ENCODE measurements around the gene MAS1. TPM values are rescaled to one million over a fixed set of nuclear protein-coding genes. Genes with fewer than 3 reads are reported as not detected.

MAS1 gene
- polyA plus RNA-seq, 4 donors = 0.03 TPM; not detected in 1

DNA sequence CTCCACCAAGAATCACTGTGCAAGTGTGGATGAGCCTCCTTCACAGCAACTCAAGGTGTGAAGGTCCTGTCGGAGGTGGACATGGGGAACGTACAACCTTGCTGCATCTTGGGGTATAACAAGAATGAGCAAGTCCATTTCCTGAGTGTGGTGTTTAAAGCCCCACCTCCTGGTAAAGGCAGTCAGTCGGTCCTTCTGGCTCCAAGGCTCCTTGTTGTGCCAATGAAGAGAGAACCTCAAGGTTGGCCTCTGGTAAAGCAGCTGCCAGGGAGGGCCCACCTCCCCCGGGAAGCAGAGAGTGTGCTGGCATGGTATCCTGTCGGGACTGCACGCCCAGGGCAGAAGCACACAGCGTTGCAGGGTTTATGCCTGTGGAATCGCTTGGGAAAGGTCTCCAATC lies 12.4 kb upstream of the MAS1 start:
- no peak for DNase-seq (ENCODE audit: low read depth in 4 of 4, low spot score in 3 of 4)

DNA sequence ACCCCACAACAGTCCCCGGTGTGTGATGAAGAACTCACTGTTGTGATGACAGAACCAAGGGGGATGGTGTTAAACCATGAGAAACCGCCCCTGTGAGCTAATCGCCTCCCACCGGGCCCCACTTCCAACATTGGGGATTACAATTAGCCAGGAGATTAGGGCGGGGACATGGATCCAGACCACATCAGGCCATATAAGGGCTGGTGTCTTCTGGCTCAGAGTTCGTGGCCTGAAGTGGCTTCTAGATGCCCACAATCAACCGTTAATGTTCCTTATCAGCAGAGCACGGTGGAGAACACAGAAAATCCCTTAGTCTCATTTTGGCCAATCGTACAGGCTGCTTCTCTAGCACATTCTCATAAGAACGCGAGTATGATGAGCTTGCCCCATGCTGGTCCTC lies 10.9 kb upstream of the MAS1 start:
- no peak for DNase-seq (ENCODE audit: low read depth in 4 of 4, low spot score in 3 of 4)

DNA sequence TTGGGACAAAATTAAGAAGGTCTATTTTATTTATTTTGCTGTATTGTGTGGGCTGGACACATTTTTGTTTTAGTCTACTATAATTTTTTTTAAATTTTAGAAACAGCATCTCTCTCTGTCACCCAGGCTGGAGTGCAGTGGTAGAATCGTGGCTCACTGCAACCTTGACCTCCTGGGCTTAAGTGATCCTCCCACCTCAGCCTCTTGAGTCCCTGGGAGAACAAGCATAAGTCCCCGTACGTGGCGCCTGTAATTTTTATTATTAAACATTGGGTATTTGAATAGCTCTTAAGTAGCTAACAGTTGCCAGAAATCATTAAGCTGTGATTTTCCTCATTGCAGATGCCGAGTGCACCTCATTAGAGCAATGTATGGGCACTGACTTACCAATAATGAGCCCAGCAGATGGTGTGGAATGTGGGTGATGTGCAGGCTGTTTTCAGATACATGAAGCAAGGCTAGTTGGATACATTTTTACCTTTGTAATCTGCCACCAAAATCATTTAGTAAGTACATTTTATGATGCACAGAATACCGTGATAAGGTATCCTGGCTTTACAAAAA lies 10.3 kb upstream of the MAS1 start:
- no peak for DNase-seq (ENCODE audit: low read depth in 4 of 4, low spot score in 3 of 4)

DNA sequence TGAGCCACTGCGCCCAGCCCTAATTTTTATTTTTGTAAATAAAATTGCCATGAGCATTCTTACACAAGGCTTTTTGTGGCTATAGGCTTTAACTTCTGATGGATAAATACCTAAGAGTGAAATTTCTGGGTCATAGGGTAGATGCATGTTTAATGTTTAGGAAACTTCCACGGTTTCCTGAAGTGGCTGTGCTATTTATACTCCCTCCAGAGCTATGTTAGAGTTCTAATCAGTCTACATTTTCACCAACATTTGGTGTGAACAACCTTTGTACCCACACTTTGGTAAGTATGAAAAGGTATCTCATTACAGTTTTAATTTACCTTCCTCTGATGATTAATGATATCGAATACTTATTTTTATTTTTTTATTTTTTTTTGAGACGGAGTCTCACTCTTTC lies 6.1 kb upstream of the MAS1 start:
- DNase-seq (ENCODE audit: low read depth in 4 of 4, low spot score in 3 of 4) = no peak

DNA sequence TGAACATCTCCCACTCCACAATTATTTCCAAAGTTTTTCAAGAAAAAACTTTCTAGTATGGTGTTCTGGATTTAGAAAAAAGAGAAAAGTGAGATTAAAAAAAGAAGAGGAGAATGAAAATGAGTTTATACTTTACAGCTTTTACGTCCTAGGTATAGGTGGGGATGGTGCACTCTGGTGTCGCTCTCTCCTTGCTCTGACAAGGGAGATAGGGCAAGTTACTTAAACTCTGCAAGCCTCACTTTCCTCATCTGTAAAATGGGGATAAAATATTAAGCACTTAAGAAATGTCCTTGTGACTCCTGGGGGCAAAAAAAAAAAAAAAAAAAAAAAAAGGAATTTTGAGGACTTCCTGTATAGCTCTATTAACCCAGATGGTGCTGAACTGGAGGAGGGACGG lies 4.5 kb upstream of the MAS1 start:
- DNase-seq (ENCODE audit: low read depth in 4 of 4, low spot score in 3 of 4) = no peak

DNA sequence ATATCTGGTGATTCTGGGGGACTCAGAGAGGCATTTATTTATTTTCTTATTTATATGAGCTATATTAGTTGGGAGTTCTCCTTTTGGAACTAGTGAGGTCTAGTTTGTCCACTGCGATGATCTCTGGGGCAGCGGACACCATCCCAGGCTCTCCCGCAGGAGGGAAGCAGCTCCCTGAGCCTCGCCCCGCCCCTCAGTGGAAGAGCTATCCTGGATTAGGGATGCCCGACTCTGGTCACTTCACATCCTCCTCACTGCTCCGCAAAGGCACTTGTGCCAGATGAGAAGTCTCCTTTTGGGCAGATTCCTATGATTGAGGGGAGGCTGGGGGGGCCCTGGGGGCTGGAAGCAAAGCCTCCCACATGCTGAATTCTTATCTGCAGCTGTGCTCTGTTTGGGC lies 3.6 kb upstream of the MAS1 start:
- no peak for DNase-seq (ENCODE audit: low read depth in 4 of 4, low spot score in 3 of 4)

DNA sequence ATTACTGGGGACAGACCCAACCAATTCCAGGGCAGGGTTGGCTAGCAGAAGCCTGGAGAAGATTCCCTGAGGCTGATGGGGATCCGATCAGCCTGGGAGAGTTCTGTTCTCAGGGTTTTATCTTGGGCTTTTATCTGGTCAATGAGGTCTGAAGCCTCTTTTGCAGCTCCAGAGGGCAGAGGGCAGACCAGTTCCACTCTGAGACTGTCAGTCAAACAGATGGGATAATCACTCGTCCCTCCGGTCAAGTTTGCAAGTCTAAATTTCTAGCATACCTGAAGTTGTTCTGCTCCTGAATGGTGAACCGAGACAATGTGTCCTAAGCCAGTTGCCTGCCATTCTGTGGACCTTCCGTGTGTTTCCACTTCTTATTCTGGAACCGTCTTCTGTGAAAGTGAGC lies 3.0 kb upstream of the MAS1 start:
- no peak for DNase-seq (ENCODE audit: low read depth in 4 of 4, low spot score in 3 of 4)

DNA sequence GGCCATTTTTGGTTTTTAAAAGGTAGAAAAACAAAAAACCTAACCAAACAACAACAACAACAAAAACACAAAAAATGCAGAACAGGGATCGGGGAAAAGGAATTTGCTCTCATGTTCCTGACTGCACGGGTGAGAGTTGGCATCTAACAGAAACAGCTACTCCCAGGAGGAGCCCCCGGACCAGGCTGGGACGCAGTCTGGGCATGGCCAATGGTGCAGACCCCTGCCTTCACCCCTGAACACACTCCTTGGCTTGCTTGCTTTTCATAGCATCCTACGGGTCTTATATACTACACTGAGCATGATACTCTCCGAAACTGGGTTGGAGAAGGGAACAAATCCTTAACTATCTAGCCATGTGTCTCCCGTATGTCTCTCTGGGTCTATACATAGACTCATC lies 587 bp upstream of the MAS1 start:
- no peak for DNase-seq (ENCODE audit: low read depth in 4 of 4, low spot score in 3 of 4)

DNA sequence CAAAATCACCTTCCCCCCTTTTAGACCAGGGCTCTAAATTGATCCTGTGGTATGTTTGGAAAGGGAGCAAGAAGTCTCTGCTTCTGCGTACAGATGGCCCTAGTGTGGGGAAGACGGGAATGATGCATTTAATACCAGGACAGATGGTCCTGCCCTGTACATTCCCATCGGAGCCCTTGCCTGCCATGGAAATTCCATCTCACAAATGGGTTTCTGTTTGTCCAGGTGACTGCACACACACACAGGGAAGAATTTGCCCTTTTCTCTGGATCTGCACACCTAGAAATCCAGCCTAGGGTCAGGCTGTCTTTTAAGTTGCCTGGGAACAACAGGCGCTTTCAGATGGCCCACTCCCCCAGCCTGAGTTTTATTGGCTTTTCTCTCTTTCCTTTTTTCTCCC lies 1.3 kb downstream of the MAS1 start:
- no peak for DNase-seq (ENCODE audit: low read depth in 4 of 4, low spot score in 3 of 4)

DNA sequence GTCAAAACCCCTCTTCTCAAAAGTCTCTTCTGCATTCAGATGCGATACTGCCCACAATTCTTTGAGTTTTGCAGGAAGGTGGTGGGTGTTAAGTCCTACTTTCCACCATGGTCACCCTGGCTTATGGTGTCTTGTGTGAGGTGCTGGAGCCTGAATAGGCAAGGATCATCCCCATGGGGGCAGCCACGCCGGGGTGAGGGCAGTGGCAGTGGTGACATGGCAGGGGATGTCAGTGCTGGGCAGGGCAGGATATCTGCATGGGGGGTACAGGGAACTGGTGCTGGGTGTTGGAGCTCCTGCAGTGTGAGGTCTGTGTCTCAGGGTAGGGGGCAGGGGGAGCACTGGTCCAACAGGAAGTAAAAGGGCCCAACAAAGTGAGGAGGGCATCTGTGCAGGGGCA lies 2.3 kb downstream of the MAS1 start:
- DNase-seq (ENCODE audit: low read depth in 4 of 4, low spot score in 3 of 4) = no peak

DNA sequence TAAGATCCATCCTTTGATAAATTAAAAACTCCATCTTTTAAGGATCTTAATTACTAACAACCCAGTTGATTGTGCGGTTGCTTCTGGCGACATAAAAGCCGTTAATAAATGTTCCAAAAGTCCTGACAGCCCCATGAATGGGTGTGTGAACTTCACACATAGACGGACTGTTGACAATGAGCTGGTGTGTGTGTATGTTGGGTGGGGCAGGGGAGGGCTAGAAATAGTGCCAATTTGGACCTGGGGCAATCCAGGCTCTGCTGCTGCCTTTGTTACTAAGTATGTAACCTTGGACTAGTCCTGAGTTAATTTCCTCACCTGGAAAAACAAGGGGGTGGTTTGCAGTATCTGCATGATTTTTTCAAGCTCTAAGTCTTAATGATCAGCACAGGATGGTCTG lies 4.2 kb downstream of the MAS1 start:
- no peak for DNase-seq (ENCODE audit: low read depth in 4 of 4, low spot score in 3 of 4)

DNA sequence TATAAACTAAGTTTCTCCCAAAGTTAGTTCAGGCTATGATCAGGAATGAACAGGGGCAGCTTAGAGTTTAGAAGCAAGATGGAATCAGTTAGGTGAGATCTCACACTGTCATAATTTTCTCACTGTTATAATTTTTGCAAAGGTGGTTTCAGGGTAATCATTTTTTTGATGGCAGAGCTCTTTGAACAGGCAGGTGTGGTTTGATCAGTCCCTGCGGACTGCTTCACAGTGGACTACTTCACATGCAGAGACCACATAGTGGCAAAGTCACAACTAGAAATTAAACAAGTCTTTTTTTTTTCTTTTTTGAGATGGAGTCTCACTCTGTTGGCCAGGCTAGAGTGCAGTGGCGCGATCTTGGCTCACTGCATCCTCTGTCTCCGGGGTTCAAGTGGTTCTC lies 6.8 kb downstream of the MAS1 start:
- DNase-seq (ENCODE audit: low read depth in 4 of 4, low spot score in 3 of 4) = no peak

DNA sequence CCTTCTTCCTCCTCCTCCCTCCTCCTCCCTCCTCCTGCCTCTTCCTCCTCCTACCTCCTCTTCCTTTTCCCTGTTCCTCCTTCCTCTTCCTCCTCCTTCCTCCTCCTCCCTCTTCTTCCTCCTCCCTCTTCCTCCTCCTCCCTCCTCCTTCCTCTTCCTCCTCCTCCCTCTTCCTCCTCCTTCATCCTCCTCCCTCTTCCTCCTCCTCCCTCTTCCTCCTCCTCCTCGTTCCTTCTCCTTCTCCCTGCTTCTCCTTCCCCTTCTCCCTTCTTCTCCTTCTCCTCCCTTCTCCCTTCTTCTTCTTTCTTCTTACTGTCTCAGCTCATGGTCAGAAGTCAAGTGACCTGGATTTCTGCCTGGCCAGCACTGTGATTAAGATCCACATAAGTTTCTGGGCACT lies 7.7 kb downstream of the MAS1 start:
- DNase-seq (ENCODE audit: low read depth in 4 of 4, low spot score in 3 of 4) = no peak

DNA sequence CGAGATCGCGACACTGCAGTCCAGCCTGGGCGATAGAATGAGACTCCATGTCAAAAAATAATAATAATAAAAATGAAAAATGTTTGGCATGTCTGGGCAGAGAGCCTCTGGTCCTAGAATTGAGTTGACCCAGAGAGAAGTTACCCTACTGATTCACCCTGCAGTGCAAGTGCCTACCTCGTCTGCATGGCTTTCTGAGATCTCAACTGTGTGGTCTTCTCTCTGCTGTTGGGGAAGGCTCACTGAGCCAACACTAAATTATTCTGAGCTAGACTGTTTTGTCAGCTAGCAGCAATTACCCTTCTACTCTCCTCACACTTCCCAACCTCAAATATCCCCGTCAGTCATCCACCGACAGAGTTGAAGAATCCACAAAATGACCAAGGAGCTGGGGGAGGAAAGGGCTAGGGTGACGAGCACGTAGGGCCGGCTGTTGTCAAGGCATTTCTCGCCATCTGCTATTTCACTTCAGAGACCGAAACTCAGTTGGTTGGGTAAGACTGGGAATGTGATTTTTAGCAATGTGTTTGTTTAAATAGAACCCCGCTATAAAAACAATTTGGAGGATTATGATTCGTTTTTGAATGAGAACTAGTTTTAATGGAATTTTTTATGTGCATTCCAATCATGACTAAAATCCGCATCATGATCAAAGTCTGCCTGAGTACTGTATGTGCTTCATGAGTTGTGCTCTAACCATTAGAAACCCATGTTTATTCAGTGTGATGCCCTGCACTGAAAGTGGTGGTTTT lies 9.4 kb downstream of the MAS1 start:
- peak in 2 of 4 donors; percentile 6 to 12 for DNase-seq (ENCODE audit: low read depth in 4 of 4, low spot score in 3 of 4)

DNA sequence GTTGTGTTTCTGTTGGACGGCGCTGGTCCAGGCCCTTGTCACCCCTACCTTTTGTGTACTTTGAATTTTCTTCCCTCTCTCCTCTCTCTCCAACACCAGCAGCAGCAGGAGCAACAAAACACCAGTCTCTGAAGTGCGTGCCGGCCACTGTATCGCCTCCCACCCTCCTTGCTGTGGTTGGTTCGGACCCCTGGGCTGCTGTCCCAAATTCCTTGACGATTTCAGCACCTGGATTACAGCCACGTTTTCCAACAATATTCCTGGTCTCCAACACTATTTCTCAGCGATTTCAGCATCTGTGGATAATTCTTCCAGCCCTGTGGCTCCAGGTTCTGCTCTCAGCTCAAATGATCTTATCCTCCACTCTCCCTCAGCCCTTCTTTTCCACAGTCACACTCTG lies 11.8 kb downstream of the MAS1 start:
- no peak for DNase-seq (ENCODE audit: low read depth in 4 of 4, low spot score in 3 of 4)

DNA sequence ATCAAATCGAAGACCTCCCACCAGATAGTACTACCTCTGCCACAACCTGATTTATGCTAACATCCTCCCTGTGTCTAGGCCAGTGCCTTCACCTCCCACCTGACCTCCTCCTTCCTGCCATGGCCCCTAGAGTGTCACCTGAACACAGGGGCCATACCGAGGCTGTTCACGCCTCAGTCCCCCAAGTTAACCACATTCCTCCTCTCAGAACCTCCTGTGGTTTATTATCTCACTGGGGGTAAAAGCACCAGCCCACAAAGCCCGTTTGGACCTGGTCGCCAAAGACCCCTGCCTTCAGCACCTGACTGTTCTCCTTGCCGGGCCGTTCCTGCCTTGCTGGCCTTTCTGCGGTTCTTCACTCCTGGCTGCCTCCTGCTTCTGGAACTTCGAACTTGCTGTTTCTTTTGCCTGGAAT lies 13.7 kb downstream of the MAS1 start:
- DNase-seq (ENCODE audit: low read depth in 4 of 4, low spot score in 3 of 4) = no peak

DNA sequence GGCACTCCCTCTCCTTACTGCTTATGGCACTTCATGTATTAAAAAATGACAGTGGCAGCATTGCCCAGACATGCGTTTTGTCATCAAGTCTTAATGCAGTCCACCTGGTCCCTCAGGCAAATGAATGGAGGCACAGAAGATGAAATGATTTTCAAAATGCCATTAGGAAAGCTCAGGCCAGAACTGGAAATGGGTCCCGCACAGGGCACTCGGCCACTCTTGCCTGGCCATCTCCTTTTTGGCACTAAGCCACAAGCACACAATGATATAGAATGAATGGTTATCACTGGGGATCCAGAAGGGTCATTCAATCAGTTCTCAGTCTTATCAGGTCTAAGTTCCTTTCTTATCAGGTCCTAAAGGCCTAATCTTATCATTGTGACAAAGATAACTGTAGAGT lies 15.6 kb downstream of the MAS1 start:
- DNase-seq (ENCODE audit: low read depth in 4 of 4, low spot score in 3 of 4) = no peak

DNA sequence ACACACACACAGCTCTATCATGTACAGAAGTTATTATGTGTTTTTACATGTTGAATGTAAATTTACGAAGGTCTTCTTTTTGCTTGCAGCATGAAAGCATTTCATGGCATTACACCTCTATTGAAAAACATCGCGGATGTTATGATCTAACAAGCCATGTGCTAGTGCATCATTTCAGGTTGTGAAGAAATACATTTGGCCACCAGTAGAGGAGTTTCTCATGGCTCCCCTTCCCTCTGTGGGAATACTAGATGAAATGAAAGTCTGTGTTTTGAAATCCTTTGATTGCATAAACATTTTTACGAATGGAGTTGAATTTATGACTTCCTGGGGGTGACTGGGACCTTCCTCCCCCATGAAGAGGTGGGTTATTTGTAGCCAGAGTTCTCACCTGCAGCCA lies 17.7 kb downstream of the MAS1 start:
- DNase-seq (ENCODE audit: low read depth in 4 of 4, low spot score in 3 of 4) = no peak

DNA sequence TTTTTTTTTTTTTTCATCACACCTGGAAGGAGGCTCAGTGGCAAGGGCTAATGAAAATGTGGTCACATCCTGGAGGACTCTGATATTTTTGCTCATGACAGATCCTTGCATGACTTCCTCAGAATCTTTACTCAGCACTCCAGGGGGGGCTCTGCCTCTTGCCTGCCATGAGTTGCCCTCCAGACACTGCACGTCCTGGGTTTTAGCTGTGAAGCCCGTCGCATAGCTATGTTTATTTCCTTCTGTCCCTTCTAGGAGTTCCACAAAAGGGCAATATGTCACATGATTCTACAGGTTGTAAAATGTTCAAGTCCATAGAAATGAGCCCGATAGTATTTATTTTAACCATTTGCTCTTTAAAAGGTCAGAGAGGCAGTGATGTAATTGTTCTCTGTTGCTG lies 18.2 kb downstream of the MAS1 start:
- DNase-seq (ENCODE audit: low read depth in 4 of 4, low spot score in 3 of 4) = no peak

DNA sequence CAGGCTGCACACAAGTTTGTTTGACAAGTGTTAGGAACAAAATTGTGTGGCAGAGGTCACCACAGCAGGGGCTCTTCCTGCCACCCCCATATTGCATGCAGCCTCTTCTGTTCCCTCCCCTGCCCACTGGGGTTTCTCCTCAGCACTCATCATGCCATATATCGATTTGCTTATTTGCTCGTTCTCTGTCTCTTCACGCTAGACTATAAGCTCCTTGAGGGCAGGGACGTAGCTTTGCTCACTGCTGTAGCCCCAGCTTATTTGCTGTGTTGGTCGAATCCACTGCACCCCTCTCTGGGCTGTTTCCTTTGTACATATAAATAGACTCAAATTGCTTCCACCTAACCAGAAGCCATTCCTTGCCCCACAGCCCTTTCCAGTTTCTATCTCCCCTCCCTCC lies 19.6 kb downstream of the MAS1 start:
- DNase-seq (ENCODE audit: low read depth in 4 of 4, low spot score in 3 of 4) = no peak

DNA sequence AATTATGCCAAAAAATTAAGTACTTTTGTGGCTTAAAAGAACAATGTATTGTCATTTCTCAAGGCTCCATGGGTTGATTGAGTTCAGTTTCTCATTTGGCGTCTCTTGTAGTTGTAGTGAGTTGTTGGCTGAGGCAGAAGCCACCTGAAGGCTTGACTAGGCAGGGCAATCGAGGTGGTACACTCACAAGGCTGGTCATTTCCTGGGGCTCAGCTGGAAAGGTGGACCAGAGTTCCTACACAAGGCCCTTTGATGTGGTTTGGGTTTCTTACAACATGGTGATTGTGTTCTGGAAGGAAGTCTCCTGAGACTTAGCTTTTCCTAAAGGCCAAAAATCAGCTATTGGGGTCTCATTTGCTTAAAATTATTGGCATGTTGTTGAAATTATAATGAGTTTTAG lies 22.6 kb downstream of the MAS1 start:
- DNase-seq (ENCODE audit: low read depth in 4 of 4, low spot score in 3 of 4) = no peak

DNA sequence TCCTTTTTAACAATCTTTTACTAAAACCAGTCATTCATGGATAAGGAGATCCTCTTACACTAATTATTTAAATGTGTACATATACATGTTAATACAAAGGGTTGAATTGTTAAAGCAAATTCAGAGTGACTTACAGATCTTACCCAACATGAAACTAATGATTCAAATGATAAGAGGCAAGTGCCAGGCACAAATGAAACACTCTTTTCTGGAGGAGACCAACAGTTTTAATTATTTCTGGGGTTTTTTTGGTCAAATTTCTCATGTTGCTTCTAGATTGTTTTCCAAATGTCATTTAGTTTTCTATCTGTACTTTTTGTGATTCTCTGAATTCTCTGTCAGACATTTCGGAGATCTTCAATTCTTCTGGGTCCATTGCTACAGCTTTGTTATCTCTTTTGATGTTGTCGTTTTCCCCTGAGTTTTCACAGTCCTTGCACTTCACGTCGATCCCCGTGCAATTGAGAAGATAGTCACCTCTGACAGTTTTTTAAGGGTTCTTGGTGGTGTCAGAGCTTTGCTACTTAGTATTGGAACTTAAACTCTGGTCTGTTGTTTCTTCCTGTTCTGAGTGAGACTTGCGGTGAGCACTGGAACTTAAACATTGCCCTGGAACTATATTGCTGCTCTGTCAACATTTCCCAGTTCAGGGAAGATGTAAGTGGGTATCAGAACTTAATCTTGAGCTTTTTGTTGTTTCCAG lies 23.2 kb downstream of the MAS1 start:
- no peak for DNase-seq (ENCODE audit: low read depth in 4 of 4, low spot score in 3 of 4)

Data from right renal pelvis (tissue), 4 donors.